Measurements from ENCODE around the gene PPP2R5D. TPM values are rescaled to one million over a fixed set of nuclear protein-coding genes. Genes with fewer than 3 reads are reported as not detected.

PPP2R5D gene
- total and polyA plus RNA-seq, 2 of the 8 experiments (the other 6 are each of a cell fraction or from before 2014, with no cell fraction given): 52.1 to 55.7 TPM

GRCh38 chr6:43052842-43053544 lies 68.6 kb downstream of the PPP2R5D start:
- H3K23ac ChIP-seq (ENCODE audit: insufficient read length): no peak overlapping the region
- H3K9me3 ChIP-seq (ENCODE audit: insufficient read depth in 2 of 2, low read depth in 1 of 2, low read length in 1 of 2): no peaks in the 10 kb centered on the region
- H3K79me2 ChIP-seq (ENCODE audit: control insufficient read depth in 1 of 2, insufficient read depth in 2 of 2, low read length in 2 of 2): peaks cover 0 to 5% of the 10 kb centered on the region in 2 experiments; a peak in 3 of 4 replicates
- peak overlapping the region; percentile 85 for H3K4ac ChIP-seq (replicated peaks; ENCODE audit: insufficient read length, low read depth, low read length)
- FAIRE-seq (no peak), DNase-seq (ENCODE audit: low read depth in 1 of 2, low spot score in 2 of 2) (no peak)
- H3K14ac ChIP-seq (ENCODE audit: insufficient read length): no peak overlapping the region
- H3K36me3 ChIP-seq (ENCODE audit: control insufficient read depth in 2 of 4, insufficient read depth in 4 of 4, low read length in 3 of 4): peaks cover 5 to 28% (median 20%) of the 10 kb centered on the region in 4 experiments; a peak in 7 of 8 replicates
- peak overlapping the region; percentile 83 to 97 for H3K4me2 ChIP-seq (ENCODE audit: insufficient read depth in 1 of 2, low read depth in 2 of 2, low read length in 2 of 2)
- H2BK15ac ChIP-seq (ENCODE audit: low read length): no peak overlapping the region
- no peak overlapping the region for H2BK20ac ChIP-seq (ENCODE audit: low read length)
- peak overlapping the region; percentile 87 for H4K5ac ChIP-seq (ENCODE audit: insufficient read length, low read depth, low read length)
- peak overlapping the region; percentile 36; the same call in 1 of the 2 replicates for H2AFZ ChIP-seq (ENCODE audit: low read length)
- 18% methylated on average over 22 of the region's 22 CpGs; no CpG with 5 or more reads in 1 of the 2 experiments for WGBS, 2 experiments (ENCODE audit: extremely low coverage in 1 of 2, insufficient coverage in 1 of 2, insufficient read length in 1 of 2, insufficient replicate concordance in 2 of 2, low coverage in 1 of 2, low lambda C conversion rate in 2 of 2, missing lambda C conversion rate in 1 of 2)
- H2AK5ac ChIP-seq (ENCODE audit: low read depth, low read length): no peak overlapping the region
- ChIA-PET POLR2A (ENCODE audit: partially characterized antibody) (interaction anchor here (0.8 to 29.7 kb wide), 20 partner anchors 8 to 1193 kb away, joined by 3 to 584 read pairs (median 5); partner anchors contain the start of genes KLHDC3, MEA1, PEX6 and PTK7), CTCF (ENCODE audit: partially characterized antibody) (interaction anchor here (0.6 to 3.0 kb wide), 5 partner anchors 30 to 90 kb away, joined by 3 to 18 read pairs (median 3); no protein-coding TSS in a partner anchor)
- TF ChIP-seq SP1 (IDR thresholded peaks at IDR 0.05; ENCODE audit: low read depth, low read length): no peak
- no peak for TF ChIP-seq JUND (IDR thresholded peaks at IDR 0.05; ENCODE audit: low read length)
- no peak for TF ChIP-seq SRF (IDR thresholded peaks at IDR 0.05; ENCODE audit: low read depth, low read length)
- TF ChIP-seq HDAC2 (IDR thresholded peaks at IDR 0.05; ENCODE audit: borderline replicate concordance in 1 of 2, low read depth in 2 of 2, low read length in 2 of 2): no peak
- TF ChIP-seq TAF1 (IDR thresholded peaks at IDR 0.05; ENCODE audit: low read depth, low read length): no peak
- no peak for TF ChIP-seq RFX5 (IDR thresholded peaks at IDR 0.05; ENCODE audit: borderline replicate concordance, low read depth, low read length)
- no peak for TF ChIP-seq NANOG (IDR thresholded peaks at IDR 0.05; ENCODE audit: insufficient read depth, low read depth, low read length, poor library complexity, severe bottlenecking)
- no peak for TF ChIP-seq RBBP5 (IDR thresholded peaks at IDR 0.05; ENCODE audit: borderline replicate concordance, low read depth, low read length)
- TF ChIP-seq E2F6 (IDR thresholded peaks at IDR 0.05): no peak
- no peak for TF ChIP-seq TEAD4 (IDR thresholded peaks at IDR 0.05; ENCODE audit: low read depth, low read length)
- peak overlapping the region; percentile 43 for H3K56ac ChIP-seq (replicated peaks; ENCODE audit: insufficient read length, low read depth, low read length)
- H3K27me3 ChIP-seq (replicated peaks in 1 of 4; ENCODE audit: control insufficient read depth in 3 of 4, extremely low read depth in 1 of 4, insufficient read depth in 3 of 4, low read length in 3 of 4): no peaks in the 10 kb centered on the region
- peak overlapping the region; percentile 92 for H2BK5ac ChIP-seq (ENCODE audit: low read depth, low read length)
- peaks cover 7% of the 10 kb centered on the region for H3K23me2 ChIP-seq (ENCODE audit: low read depth, low read length)
- H3K27ac ChIP-seq (ENCODE audit: low read depth, low read length): peak overlapping the region; percentile 87
- peak overlapping the region; percentile 96 for H3K18ac ChIP-seq (ENCODE audit: extremely low read depth, low read length)
- H3K79me1 ChIP-seq (ENCODE audit: low read depth, low read length): peaks cover 8% of the 10 kb centered on the region
- H3K4me1 ChIP-seq (replicated peaks in 1 of 4; ENCODE audit: control insufficient read depth in 3 of 4, insufficient read depth in 4 of 4, low read length in 3 of 4): peaks cover 0 to 10% (median 5%) of the 10 kb centered on the region in 4 experiments; a peak in 4 of 7 replicates
- peak overlapping the region; percentile 90; the same call in 1 of the 2 replicates for H4K8ac ChIP-seq (ENCODE audit: extremely low read depth, insufficient read depth, low read length)
- peak overlapping the region; percentile 80 to 88 (median 82) for H3K9ac ChIP-seq (replicated peaks in 1 of 4; ENCODE audit: extremely low read depth in 1 of 4, low read depth in 3 of 4, low read length in 3 of 4)
- H2BK12ac ChIP-seq (ENCODE audit: low read depth, low read length): 0 out of 2 replicates have a peak overlapping the region, but pooled peaks have one; percentile 46
- peak overlapping the region; percentile 72 to 91 (median 78) for H3K4me3 ChIP-seq (ENCODE audit: extremely low read depth in 1 of 4, insufficient read depth in 2 of 4, low read depth in 3 of 4, low read length in 4 of 4)
- H2BK120ac ChIP-seq (replicated peaks; ENCODE audit: low read depth, low read length): no peak overlapping the region
- peak overlapping the region; percentile 58 for H4K91ac ChIP-seq (replicated peaks; ENCODE audit: insufficient read length, low read length)
- peaks cover 1 to 4% of the 10 kb centered on the region in 2 experiments for H4K20me1 ChIP-seq (replicated peaks in 1 of 2; ENCODE audit: control insufficient read depth in 1 of 2, insufficient read depth in 2 of 2, low read length in 2 of 2)

Data from H1 (cell line).